HepG2 (cell line): ENCODE measurements around the gene CENPO. TPM values are rescaled to one million over a fixed set of nuclear protein-coding genes. Genes with fewer than 3 reads are reported as not detected.

Experiments used
- ZNF44 ChIP-seq: sonication (generic); formaldehyde crosslinking; IDR thresholded peaks from 2 replicates; pipeline ENCODE4 v1.5.1; 2020; ENCODE audit warnings: mild to moderate bottlenecking, missing genetic modification reagents
- polyA plus RNA-seq, 8 experiments: library from polyadenylated mRNA; depleted of rRNA in 3 of 8; stranded (reverse) in 7 of 8; unstranded in 1 of 8; fragments of >200 nt; fragmentation: Illumina TruSeq in 4 of 8; extraction: Trizol in 4 of 8; gene quantifications; 2 replicates each; pipeline versions ENCODE4 v1.2.1 to v1.2.3, GENCODE V29; 2011 to 2016; ENCODE audit warnings: low read depth in 4 of 8, missing spikeins in 1 of 8, mixed read lengths in 1 of 8; ENCODE audit not compliant: insufficient read depth in 1 of 8
- total RNA-seq, 5 experiments: library from RNA; depleted of rRNA; stranded (reverse); fragments of >200 nt; fragmentation: Illumina TruSeq; extraction: Trizol; gene quantifications; 2 replicates each; pipeline ENCODE4 v1.2.3, GENCODE V29; 2016; ENCODE audit warnings: low read depth in 1 of 5
- TF ChIP-seq, protein P1 (sequence below): sonication (generic); formaldehyde crosslinking; IDR thresholded peaks from 2 replicates; pipeline ENCODE4 v1.4.0; 2020; ENCODE audit warnings: missing genetic modification reagents, borderline replicate concordance
- TF ChIP-seq, protein P2 (sequence below): sonication (generic); formaldehyde crosslinking; IDR thresholded peaks from 2 replicates; pipeline ENCODE4 v1.4.0; 2020; ENCODE audit warnings: missing genetic modification reagents
- TF ChIP-seq, protein P3 (sequence below): sonication (generic); formaldehyde crosslinking; IDR thresholded peaks from 2 replicates; pipeline ENCODE4 v1.9.0; 2022; ENCODE audit warnings: missing genetic modification reagents, mild to moderate bottlenecking, borderline replicate concordance
- TF ChIP-seq, protein P4 (sequence below): sonication (generic); formaldehyde crosslinking; IDR thresholded peaks from 2 replicates; pipeline ENCODE4 v1.4.0; 2020; ENCODE audit warnings: mild to moderate bottlenecking, low read depth, missing genetic modification reagents
- TF ChIP-seq, protein P5 (sequence below): sonication (generic); formaldehyde crosslinking; IDR thresholded peaks from 2 replicates; pipeline ENCODE4 v1.8.0; 2022; ENCODE audit warnings: missing genetic modification reagents, low read depth, mild to moderate bottlenecking, borderline replicate concordance
- TF ChIP-seq, protein P6 (sequence below): sonication (generic); formaldehyde crosslinking; IDR thresholded peaks from 2 replicates; pipeline ENCODE4 v1.5.0; 2020; ENCODE audit warnings: mild to moderate bottlenecking, missing genetic modification reagents

CENPO gene
- total and polyA plus RNA-seq, 2 of the 13 experiments (the other 11 are each of a cell fraction or from before 2014, with no cell fraction given): 19.7 to 35.5 TPM

DNA sequence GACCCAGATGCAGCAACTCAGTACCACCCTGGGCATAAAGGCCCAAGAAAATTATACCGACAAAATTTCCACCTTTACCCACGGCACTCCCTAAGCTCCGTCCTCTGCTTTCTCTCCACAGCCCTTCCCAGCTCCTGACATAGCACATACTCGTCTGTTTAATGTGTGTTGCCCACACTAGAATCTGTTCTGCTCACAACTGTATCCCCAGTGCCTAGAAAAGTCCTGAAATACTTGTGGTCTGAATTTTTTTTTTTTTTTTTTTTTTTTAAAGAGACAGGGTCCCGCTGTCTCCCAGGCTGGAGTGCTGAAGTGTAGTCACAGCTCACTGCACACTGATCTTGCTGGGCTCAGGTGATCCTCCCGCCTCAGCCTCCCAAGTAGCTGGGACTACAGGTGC lies 64.5 kb downstream of the CENPO start (continued):
- TF ChIP-seq, protein P1, sequence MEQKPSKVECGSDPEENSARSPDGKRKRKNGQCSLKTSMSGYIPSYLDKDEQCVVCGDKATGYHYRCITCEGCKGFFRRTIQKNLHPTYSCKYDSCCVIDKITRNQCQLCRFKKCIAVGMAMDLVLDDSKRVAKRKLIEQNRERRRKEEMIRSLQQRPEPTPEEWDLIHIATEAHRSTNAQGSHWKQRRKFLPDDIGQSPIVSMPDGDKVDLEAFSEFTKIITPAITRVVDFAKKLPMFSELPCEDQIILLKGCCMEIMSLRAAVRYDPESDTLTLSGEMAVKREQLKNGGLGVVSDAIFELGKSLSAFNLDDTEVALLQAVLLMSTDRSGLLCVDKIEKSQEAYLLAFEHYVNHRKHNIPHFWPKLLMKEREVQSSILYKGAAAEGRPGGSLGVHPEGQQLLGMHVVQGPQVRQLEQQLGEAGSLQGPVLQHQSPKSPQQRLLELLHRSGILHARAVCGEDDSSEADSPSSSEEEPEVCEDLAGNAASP (CRISPR knock-in tag): no peak
- TF ChIP-seq, protein P2, sequence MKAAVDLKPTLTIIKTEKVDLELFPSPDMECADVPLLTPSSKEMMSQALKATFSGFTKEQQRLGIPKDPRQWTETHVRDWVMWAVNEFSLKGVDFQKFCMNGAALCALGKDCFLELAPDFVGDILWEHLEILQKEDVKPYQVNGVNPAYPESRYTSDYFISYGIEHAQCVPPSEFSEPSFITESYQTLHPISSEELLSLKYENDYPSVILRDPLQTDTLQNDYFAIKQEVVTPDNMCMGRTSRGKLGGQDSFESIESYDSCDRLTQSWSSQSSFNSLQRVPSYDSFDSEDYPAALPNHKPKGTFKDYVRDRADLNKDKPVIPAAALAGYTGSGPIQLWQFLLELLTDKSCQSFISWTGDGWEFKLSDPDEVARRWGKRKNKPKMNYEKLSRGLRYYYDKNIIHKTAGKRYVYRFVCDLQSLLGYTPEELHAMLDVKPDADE (CRISPR knock-in tag): no peak
- no peak for TF ChIP-seq ZNF44 (CRISPR knock-in tag)
- TF ChIP-seq, protein P3, sequence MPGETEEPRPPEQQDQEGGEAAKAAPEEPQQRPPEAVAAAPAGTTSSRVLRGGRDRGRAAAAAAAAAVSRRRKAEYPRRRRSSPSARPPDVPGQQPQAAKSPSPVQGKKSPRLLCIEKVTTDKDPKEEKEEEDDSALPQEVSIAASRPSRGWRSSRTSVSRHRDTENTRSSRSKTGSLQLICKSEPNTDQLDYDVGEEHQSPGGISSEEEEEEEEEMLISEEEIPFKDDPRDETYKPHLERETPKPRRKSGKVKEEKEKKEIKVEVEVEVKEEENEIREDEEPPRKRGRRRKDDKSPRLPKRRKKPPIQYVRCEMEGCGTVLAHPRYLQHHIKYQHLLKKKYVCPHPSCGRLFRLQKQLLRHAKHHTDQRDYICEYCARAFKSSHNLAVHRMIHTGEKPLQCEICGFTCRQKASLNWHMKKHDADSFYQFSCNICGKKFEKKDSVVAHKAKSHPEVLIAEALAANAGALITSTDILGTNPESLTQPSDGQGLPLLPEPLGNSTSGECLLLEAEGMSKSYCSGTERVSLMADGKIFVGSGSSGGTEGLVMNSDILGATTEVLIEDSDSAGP: no peak
- TF ChIP-seq, protein P4, sequence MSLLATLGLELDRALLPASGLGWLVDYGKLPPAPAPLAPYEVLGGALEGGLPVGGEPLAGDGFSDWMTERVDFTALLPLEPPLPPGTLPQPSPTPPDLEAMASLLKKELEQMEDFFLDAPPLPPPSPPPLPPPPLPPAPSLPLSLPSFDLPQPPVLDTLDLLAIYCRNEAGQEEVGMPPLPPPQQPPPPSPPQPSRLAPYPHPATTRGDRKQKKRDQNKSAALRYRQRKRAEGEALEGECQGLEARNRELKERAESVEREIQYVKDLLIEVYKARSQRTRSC (CRISPR knock-in tag): no peak
- TF ChIP-seq, protein P5, sequence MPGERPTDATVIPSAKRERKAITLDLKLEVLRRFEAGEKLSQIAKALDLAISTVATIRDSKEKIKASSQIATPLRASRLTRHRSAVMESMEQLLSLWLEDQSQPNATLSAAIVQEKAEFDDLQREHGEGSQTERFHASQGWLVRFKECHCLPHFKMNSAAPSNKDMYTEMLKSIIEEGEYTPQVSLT (CRISPR knock-in tag): no peak
- TF ChIP-seq, protein P6, sequence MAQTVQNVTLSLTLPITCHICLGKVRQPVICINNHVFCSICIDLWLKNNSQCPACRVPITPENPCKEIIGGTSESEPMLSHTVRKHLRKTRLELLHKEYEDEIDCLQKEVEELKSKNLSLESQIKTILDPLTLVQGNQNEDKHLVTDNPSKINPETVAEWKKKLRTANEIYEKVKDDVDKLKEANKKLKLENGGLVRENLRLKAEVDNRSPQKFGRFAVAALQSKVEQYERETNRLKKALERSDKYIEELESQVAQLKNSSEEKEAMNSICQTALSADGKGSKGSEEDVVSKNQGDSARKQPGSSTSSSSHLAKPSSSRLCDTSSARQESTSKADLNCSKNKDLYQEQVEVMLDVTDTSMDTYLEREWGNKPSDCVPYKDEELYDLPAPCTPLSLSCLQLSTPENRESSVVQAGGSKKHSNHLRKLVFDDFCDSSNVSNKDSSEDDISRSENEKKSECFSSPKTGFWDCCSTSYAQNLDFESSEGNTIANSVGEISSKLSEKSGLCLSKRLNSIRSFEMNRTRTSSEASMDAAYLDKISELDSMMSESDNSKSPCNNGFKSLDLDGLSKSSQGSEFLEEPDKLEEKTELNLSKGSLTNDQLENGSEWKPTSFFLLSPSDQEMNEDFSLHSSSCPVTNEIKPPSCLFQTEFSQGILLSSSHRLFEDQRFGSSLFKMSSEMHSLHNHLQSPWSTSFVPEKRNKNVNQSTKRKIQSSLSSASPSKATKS (CRISPR knock-in tag): no peak
